Measurements from ENCODE around the gene ATP12A. TPM values are rescaled to one million over a fixed set of nuclear protein-coding genes. Genes with fewer than 3 reads are reported as not detected.
"Not testable (repeated sequence)": the region's sequence is repeated elsewhere in the genome, so short reads cannot be mapped to it uniquely, and the experiment has no call there.

Gene ATP12A
- polyA plus RNA-seq, 3 donors = not detected

GRCh38 chr13:24727731-24728601 lies 47.8 kb downstream of the ATP12A start:
- H3K9ac ChIP-seq (ENCODE audit: insufficient read depth, low read length, poor library complexity, severe bottlenecking) = no peak overlapping the region
- no peak overlapping the region for H2AFZ ChIP-seq (ENCODE audit: insufficient read depth, low read depth, low read length, poor library complexity, severe bottlenecking)
- H3K4me2 ChIP-seq (replicated peaks; ENCODE audit: extremely low read depth, low read length, poor library complexity, severe bottlenecking) = no peak overlapping the region
- intact Hi-C loops (cut with micrococcal nuclease) = no loop called here
- peak; percentile 1 to 31 (median 11) for DNase-seq
- Mint-ChIP-seq H3K9me3 (peaks cover 6 to 15% (median 9%) of the 10 kb centered on the region in 7 donors), H3K4me3 (no peak overlapping the region), H3K27ac (no peak overlapping the region), H3K4me1 (peaks cover 2% of the 10 kb centered on the region), H3K27me3 (ENCODE audit: low read depth in 3 of 3) (peaks cover 0 to 2% (median 2%) of the 10 kb centered on the region in 3 donors), H3K36me3 (no peaks in the 10 kb centered on the region)
- H3K27ac ChIP-seq (ENCODE audit: low read depth in 1 of 2, low read length in 2 of 2) = no peak overlapping the region
- H4K20me1 ChIP-seq (ENCODE audit: insufficient read depth, low read length) = no peaks in the 10 kb centered on the region
- H3K36me3 ChIP-seq (replicated peaks in 1 of 2; ENCODE audit: control insufficient read depth in 1 of 2, insufficient read depth in 2 of 2, low read length in 2 of 2) = no peaks in the 10 kb centered on the region
- no peak overlapping the region for H3K4me3 ChIP-seq (replicated peaks in 1 of 3; ENCODE audit: low read depth in 2 of 3, low read length in 3 of 3)
- WGBS (ENCODE audit: insufficient coverage) = 77% methylated on average over 8 of the region's 24 CpGs
- no peaks in the 10 kb centered on the region for H3K4me1 ChIP-seq (ENCODE audit: control insufficient read depth in 1 of 2, insufficient read depth in 2 of 2, low read length in 2 of 2)
- no peaks in the 10 kb centered on the region for H3K79me2 ChIP-seq (ENCODE audit: insufficient read depth, low read length)
- no peaks in the 10 kb centered on the region for H3K9me3 ChIP-seq (replicated peaks in 1 of 2; ENCODE audit: control insufficient read depth in 1 of 2, insufficient read depth in 1 of 2, low read length in 2 of 2)
- no peaks in the 10 kb centered on the region for H3K27me3 ChIP-seq (ENCODE audit: control insufficient read depth in 2 of 2, insufficient read depth in 2 of 2, low read length in 2 of 2)
- TF ChIP-seq, protein P1, sequence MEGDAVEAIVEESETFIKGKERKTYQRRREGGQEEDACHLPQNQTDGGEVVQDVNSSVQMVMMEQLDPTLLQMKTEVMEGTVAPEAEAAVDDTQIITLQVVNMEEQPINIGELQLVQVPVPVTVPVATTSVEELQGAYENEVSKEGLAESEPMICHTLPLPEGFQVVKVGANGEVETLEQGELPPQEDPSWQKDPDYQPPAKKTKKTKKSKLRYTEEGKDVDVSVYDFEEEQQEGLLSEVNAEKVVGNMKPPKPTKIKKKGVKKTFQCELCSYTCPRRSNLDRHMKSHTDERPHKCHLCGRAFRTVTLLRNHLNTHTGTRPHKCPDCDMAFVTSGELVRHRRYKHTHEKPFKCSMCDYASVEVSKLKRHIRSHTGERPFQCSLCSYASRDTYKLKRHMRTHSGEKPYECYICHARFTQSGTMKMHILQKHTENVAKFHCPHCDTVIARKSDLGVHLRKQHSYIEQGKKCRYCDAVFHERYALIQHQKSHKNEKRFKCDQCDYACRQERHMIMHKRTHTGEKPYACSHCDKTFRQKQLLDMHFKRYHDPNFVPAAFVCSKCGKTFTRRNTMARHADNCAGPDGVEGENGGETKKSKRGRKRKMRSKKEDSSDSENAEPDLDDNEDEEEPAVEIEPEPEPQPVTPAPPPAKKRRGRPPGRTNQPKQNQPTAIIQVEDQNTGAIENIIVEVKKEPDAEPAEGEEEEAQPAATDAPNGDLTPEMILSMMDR (IDR thresholded peaks at IDR 0.05) = peak; percentile 31

DNA sequence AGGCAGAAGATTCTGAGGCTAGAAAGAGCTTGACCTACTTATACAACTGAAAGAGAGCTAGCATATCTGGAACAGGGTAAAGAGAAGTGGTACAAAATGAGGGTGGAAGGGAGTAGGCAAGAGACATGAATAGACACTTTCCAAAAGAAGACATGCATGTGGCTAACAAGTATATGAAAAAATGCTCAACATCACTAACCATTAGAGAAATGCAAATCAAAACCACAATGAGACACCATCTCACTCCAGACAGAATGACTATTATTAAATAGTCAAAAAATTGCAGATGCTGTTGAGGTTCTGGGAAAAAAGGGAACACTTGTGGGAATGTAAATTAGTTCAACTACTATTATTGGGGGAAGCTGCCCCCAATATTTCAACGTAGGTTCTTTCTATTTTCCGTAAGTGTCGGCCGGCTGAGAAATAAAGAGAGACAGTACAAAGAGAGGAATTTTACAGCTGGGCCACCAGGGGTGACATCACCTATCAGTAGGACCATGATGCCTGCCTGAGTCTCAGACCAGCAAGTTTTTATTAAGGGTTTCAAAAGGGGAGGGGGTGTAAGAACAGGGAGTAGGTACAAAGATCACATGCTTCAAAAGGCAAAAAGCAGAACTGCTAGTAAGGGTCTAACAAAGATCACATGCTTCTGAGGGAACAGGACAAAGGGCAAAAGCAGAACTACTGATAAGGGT lies 50.8 kb downstream of the ATP12A start:
- H3K27ac ChIP-seq (ENCODE audit: low read depth in 1 of 2, low read length in 2 of 2); H3K27ac Mint-ChIP-seq; H3K4me2 ChIP-seq (replicated peaks; ENCODE audit: extremely low read depth, low read length, poor library complexity, severe bottlenecking); intact Hi-C loops (cut with micrococcal nuclease); H3K4me3 ChIP-seq (replicated peaks in 1 of 3; ENCODE audit: low read depth in 2 of 3, low read length in 3 of 3); DNase-seq; H3K36me3 Mint-ChIP-seq; H3K9ac ChIP-seq (ENCODE audit: insufficient read depth, low read length, poor library complexity, severe bottlenecking); H3K79me2 ChIP-seq (ENCODE audit: insufficient read depth, low read length); H4K20me1 ChIP-seq (ENCODE audit: insufficient read depth, low read length); H3K36me3 ChIP-seq (replicated peaks in 1 of 2; ENCODE audit: control insufficient read depth in 1 of 2, insufficient read depth in 2 of 2, low read length in 2 of 2); H3K27me3 Mint-ChIP-seq (ENCODE audit: low read depth in 3 of 3); H3K4me1 ChIP-seq (ENCODE audit: control insufficient read depth in 1 of 2, insufficient read depth in 2 of 2, low read length in 2 of 2); H3K4me1 Mint-ChIP-seq; H3K27me3 ChIP-seq (ENCODE audit: control insufficient read depth in 2 of 2, insufficient read depth in 2 of 2, low read length in 2 of 2); H3K9me3 ChIP-seq (replicated peaks in 1 of 2; ENCODE audit: control insufficient read depth in 1 of 2, insufficient read depth in 1 of 2, low read length in 2 of 2); H2AFZ ChIP-seq (ENCODE audit: insufficient read depth, low read depth, low read length, poor library complexity, severe bottlenecking); H3K4me3 Mint-ChIP-seq: not testable (repeated sequence)
- H3K9me3 Mint-ChIP-seq = peaks cover 6 to 15% (median 9%) of the 10 kb centered on the region in 7 donors
- no CpG with 5 or more reads among the region's 4 CpGs for WGBS (ENCODE audit: insufficient coverage)

All from CD14-positive monocyte (primary cell).